ENCODE results near the gene HS3ST4.

DNA sequence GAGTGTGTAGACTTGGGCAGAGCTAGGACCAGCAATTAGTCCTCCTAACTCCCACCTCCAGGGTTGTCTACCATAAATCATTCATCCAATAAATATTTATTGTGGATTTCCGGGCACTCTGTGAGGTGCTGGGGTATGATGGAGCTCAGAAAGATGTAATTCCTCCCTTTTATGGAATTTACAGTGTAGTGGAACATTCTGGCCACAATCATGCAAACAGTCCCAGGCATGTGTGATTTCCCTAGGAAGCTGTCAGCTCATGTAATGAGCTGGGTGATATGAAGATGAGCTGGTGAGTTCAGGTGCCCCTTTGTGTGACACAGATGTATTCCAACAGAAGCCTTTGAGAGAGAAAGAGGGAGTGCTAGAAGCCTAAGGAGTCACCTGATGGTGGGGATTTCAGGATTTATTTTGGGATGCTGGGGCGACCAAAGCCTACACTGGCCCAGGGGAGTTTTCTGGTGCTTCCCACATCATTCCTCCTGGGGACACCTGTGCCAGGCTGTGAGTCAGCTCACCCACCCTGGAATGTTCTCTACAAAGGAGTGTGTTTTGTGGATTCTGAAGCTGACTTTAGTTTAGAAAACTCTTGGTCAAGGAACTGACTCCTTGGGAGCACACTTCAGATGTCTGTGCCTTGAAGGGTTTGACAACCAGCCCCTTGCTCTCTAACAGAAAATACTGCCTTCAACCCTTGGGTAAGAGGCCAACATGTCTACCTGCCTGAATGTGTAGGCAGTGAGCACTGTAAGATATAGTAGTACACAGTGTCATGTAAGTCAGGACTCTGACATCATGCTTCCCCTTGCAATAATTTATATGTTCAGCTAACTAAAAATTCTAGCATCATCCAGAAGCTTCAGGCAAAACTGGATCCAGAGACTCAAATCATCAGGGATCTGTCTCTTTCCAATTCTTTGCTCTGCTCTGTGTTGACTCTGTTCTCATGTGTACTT, 42.9 kb downstream of the HS3ST4 start:
- TF ChIP-seq ZNF274 (IDR thresholded peaks at IDR 0.05; ENCODE audit: low read depth, low read length) (no peak), SUZ12 (IDR thresholded peaks at IDR 0.05; ENCODE audit: extremely low read depth, insufficient read depth, insufficient read length) (no peak), YY1 (IDR thresholded peaks at IDR 0.05; ENCODE audit: insufficient read depth, insufficient read length) (no peak)

Data from NT2/D1 (cell line).